Activated CD4-positive, alpha-beta T cell treated with anti-CD3 and anti-CD28 coated beads, Interleukin-2, amount 50 U/mL, for 4 hours (primary cell): Measurements from ENCODE around the gene CDH23.

Source experiments
- DNase-seq, 2 experiments: peaks; one replicate each; pipeline ENCODE4 v3.0.0-alpha.2; 2020

The CDH23 gene

DNA sequence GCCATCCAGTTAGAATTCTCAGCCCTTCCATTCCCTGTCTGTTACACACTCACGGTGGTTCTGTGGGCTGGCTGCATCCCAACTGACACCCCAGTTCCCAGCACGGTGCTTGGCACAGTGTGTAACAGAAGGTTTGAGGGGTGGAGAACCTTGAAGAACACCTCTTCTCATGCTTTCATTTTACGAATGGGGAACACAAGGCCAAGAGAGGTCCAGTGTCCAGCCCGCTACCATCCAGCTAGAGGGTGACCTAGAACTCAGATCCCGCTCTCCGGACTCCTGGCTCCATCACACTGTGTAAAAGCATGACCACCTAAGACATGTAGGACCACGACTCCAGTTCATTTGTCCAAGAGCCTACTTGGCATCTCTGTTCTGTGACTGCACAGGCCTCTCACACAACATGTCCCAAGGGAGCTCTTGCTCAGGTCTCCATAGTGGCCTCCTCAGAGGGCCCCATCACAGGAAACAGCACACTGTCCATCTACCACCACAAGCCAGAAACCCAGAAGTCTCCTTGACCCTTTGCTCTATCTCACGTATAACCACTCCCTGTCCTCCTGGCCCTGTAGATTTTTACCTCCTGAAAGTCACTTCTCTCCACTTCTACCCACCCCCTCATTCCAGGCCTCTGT lies 2.8 kb upstream of the CDH23 start:
- no peak for DNase-seq

DNA sequence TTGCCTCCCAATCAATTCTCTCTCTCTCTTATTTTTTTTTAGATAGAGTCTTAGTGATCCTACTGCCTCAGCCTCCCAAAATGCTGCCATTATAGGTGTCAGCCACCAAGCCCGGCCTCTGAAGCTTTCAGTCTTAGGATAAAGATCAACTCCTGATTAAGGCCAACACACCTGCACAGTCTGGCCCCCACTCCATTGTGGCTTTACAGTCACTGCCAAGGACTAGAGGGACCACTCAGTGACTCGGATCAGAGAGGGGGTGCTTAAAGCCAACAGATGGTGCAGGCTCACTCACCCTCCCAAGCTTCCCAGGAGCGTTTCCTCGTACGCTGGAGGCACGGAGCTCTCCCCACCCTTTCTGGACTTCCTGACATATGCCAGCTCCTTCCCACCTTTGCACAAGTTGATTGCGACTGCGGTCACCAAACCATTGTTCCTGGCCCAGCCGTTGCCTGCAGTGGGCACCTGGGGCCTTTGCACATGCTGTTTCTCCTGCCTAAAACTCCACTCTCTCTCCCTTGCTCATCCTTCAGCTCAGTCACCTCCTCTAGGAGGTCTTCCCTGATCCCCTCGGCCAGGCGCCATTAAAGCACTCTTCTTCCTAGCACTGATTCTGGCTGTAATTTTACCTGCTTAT lies 1.7 kb upstream of the CDH23 start:
- no peak for DNase-seq

DNA sequence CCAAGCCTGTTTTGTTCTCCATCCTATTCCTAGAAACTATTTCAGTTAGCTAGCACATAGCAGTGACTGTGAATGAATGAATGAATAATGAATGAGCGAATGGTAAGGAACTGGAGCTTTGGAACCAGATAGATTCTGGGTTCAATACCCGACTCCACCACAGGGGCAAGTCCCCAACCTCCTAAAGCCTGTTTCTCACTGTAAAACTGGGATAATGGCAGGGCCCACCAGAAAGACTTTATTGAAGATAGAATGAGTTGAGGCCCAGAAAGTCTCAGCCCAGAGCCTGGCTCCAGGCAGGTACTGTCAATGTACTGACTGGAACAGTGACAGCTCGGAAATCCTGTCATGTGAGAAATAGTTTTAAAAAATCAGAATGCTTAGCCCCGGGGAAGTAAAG lies 1.1 kb upstream of the CDH23 start:
- no peak for DNase-seq

DNA sequence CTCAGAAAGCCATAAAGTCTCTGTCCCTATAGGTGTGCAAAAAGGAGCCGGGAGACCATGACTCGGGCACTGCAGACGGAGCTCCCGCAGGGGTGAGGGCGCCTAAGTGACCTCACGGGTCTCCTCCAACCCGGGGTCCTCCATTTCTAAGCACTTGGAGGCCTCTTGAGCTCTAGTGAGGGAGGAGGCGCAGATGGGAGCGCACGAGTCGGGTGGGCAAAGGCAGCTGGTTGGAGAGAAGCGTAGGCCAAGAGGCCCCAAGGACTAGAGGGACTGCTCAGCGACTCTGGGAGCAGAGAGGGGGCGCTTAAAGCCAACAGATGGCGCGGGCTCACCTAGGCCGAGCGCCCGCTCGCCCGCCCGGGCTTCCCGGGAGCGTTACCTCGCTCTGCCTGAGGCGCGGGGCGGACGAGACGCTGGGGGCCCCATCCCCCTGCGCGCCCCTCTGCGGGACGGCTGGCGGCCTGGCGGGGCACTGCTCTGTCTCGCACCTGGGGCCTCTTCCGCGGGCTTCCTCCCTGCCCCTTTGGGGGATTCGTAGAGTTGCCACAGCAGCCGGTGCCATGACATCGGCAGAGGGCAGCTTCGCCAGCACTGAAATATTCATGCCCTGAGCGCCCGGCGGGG lies 523 bp upstream of the CDH23 start:
- no peak for DNase-seq

DNA sequence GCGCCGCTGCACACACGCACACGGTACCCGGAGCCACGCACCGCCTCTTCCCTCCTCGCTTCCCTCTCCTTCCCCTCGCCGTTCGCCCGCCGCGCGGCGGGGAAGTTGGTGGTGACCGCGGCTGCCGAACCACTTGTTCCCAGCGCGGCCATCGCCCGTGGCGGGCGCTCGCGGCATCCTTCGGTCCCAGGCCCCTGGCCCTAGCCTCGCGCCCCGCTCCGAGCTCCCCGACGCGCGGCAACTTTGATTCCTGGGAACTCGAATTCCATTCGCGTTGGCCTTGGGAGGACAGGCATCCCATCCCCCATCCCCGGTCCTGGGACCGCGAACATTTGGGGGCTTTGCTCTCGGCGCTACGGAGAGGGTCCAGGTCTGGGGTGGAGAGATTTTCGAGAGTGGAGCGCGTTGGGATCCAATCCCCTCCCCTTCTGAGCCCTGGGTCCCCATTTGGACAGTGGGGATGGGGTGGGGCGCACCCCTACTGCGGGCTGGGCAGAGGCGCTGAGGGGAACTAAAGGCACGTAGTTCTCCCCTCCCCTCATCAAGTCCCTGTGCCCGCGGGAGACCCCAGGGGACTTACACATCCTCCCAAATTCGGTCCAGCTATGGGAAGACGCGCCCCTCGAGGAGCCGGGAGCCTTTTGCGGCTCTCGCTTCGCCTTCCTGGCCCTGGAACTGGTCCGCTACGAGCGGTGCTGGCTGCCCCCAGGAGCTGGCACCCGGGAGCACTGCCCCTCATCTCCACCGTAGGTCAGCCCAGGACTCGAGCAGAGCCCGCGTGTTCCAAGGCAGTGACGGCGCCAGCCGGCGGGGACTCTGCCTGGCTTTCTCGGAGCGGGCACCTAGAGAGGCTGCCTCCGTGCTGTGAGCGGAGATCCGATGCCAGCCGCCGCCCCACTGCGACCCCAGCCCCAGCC lies 834 bp downstream of the CDH23 start:
- no peak for DNase-seq

DNA sequence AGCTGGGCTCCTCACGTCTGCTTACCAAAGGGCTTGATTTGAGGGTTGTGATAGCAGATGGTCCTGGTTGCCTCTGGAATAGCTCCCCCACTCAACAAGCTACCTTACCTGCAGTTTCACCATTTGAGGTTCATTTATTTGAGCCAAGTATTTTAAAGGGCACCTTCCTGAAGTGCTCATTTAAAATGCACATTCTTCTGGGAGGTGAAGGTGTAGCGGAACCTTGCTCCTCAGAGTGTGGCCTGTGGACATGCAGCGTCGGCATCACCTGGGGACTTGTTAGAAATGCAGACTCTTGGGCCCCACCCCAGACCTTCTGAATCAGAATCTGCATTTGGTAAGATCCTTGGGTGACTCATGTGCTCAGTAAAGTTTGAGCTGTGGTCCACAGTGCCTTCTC lies 2.3 kb downstream of the CDH23 start:
- no peak for DNase-seq

DNA sequence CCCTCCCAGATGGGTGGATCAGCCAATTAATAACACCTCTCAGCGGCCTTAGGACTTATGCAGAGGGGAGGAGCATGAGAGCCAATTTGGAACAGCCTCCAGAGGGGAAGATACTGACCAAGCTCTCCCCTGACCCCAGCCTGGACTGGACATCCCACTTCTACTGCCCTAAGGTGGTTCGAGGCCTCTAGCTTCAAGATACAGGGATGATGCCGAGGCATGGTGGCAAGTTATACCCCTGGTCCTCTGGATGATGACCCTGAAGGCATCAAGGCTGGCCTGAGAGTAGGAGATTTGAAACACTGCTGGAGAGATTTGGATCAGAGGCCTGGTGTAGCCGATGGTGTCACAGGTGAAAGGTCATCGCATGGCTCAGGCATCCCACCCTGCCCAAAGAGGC lies 3.2 kb downstream of the CDH23 start:
- no peak for DNase-seq

DNA sequence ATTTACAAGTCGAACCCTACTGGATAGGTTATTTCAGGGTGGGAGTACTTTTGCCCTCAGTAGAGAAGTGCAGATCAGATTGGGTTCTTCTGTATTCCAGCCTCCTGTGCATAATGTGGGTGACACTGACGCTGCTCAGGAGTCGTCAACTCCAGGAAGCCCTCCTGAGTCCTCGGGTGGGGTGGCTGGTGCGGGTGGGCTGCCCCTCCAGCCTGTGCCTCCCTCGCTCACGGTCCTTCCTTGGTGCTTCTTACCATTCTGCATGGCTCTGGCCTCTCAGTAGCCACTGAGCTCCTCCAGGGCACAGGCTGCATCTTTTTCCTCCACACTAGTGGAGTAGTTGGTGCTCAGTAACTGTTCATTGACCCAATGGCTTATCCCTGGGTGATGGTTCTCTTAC lies 4.3 kb downstream of the CDH23 start:
- no peak for DNase-seq

DNA sequence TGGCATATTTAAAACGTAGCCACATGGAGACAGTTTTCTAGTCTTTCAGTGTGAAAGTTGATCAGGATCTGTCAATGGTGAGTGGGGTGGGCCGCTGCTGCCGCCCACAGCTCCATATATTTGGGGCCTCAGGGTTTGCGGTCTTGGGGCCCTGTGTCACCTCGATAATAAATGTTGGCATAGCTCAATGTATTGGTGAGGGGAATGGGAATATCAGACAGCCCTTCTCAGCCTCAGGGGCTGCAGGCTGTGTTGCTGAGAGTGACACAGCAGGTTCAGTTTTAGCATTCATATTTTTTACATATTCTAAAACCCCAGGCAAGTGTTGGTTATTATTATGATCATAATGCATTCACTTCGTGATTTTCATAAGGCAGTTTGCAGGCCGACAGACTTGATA lies 5.3 kb downstream of the CDH23 start:
- DNase-seq = no peak

DNA sequence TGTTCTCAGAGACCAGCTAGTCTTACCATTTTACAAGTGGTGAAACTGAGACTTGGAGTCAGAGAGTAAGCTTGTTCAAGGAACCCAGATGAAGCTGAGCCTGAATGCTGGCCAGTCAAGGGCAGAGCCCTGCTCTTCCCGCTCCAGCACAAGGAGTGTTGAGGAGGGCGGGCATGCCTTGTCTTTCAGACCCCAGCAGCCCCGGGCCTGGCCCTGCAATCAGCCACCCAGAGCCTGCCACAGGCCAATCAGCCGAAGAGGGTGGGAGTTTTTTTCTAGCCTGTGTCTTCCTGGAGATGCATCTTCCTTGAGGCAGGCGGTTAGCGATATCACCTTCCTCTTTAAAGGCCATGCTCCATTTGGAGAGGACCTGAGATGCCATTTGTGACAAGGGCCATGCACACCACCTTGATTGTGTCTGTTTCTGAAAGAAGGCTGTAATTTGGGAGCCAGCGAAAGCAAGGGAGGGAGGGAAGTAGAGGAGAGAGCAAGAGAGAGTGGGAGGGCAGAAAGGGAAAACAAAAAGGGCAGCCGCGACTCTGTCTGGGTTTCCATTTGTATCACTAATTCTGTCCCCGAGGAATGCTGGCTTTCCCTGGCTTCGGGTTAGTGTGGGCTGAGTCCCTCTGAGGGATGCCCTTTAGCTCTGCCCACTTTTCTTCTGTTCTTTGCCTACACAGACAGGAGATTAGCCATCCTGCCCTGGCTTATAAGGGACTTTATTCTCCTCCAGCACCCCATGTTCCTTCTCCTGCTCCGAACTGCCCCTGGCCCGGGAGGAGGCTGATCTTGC lies 8.0 kb downstream of the CDH23 start:
- no peak for DNase-seq

DNA sequence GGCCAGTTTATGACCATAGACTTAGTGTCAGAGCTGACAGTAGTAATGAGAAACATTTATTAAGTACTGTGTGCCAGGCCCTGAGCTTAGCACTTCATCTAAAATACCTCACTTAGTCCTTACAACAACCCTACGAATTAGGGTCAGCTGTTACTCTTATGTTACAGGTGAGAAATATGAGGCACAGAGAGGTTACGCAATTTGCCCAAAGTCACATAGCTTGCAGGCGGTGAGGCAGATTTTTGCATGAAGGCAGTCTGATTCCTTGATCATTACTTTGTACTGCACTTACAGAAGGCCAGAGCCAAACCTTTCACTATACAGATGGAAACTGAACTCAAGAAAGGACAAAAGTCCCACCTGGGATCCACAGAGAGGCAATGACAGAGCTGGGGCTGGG lies 10.2 kb downstream of the CDH23 start:
- DNase-seq = no peak

DNA sequence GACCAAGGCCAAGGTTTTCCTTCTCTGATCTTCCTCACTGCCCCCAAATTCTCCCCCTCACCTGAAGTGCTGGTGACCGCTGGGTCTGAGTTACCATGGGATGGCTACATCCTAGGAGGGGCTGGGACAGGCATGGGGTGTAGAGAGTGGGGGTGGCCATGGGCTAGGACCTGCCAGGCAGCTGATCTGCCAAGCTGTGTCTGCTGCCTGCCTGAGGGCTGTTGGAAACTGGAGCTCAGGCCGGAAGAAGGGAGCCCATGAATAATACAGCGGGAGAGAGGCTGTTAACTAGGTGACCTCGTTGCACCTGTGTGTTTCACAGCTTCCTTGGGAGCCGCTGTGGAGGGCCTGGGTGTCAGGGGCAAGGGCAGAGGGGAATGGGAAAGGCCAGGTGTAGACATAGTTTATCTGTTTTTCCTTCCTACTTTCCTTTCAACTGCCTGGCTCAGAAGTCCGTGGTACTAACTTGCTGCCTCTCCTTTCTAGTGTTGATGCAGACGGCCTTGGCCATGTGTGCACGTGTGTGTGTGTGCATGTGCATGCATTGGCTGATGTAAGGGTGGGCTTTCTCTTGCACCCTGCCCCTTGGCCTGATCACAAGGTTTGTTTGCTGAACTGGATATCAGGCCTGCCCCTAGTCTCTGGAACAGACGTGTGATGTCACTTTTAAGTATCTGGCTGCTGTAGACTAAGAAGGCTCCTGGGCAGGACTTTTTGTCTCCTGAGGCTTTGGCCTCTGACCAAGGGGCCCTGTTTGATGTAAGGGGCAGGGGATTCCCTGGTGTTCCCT lies 11.9 kb downstream of the CDH23 start:
- DNase-seq = no peak

DNA sequence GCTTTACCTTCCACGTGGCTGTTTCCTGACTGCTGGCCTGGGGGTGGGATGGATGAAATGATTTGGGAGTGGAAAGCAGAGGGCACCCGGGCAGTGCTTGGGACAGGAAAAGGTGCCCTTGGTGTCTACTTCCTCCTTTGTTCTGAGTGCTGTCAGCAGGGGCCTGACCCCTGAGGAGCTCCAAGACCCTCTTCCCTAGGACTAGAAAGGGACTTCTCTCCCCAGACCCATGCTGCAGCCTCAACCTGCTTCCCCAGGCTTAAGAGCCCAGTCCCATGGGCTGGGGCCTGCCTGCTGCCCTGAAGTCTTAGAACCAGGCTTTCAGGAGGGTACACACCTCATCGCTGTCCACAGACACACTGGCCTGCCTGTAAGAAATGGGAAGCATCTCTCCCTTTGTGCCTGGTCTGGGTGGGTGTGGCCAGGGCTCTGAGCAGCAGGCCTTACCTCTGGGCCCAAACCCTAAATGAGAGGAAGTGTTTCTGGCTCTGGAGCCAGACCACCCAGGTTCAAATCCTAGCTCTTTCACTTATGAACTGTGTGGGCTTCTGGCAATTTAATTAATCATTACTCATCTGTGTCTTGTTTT lies 12.9 kb downstream of the CDH23 start:
- DNase-seq = no peak

DNA sequence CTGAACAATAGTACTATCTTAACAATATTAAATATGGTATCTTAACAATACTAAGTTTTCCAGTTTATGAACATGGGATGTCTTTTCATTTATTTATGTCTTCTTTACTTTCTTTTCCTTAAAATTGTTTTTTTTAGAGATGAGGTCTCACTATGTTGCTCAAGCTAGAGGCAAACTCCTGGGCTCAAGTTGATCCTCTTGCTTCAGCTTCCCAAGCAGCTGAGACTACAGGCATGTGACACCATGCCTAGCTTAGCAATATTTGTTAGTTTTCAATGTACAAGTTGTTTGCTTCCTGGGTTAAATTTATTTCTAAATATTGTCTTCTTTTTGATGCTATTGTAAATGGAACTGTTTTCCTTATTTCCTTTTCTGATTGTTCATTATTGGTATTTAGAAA lies 16.9 kb downstream of the CDH23 start:
- no peak for DNase-seq

DNA sequence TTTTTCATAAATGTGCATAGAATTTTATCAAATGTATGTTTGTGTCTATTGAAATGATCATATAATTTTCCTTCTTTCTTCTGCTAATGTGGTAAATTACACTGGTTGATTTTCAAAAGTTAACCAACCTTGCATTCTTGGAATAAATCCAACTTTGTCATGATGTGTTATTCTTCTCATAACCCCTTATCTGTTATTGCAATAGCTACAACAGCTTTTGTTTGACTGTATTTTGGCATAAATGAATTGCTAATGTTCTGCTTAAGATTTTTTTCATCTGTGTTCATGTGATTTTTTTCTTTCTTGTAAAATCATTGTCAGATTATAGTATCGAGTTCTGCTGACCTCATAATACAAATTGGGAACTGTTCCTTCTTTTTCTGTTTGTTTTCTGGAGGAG lies 17.6 kb downstream of the CDH23 start:
- no peak for DNase-seq

DNA sequence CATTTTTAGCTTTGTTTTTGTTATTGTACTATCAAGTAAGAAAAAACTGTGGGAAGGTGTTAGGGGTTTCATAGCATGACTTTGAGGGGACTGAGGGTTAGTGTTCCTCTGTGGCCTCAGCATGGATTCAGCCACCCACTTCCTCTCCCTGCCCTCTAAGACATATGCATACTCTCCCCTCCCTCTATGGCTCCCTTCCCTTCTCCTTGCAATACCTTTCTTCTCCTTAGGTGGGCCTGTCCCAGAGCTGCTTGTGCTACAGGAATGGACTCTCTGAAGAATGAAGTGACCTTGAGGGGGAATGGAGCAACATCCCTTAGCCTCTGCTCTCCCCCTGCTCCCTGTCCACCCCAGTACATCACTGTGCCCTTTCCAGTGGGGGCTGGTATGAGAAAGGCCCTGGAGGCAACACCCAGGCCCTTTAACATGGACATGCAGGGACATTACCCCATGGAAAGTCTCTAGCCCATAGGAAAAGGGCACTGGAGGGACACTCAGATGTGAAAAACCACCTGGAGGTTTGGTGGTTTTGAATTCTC lies 22.4 kb downstream of the CDH23 start:
- no peak for DNase-seq

DNA sequence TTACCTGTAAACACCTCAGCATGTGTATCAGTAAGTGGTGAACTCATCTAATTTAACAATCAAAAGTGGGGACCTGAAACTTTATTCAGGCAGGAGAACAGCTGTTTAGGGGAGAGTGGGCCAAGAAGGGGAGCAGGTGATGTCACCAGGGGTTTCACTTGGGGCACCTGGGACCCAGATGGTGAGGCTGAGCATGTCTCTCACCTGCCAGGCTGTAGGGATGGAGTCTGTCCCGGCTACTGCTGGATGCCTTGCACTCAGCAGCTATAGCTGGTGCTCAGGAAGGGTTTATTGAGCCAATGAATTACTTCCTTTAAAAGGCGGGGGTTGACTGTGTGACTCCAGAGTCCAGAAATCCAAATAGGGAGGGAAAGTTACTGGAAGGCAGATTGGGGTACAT lies 23.0 kb downstream of the CDH23 start:
- no peak for DNase-seq

DNA sequence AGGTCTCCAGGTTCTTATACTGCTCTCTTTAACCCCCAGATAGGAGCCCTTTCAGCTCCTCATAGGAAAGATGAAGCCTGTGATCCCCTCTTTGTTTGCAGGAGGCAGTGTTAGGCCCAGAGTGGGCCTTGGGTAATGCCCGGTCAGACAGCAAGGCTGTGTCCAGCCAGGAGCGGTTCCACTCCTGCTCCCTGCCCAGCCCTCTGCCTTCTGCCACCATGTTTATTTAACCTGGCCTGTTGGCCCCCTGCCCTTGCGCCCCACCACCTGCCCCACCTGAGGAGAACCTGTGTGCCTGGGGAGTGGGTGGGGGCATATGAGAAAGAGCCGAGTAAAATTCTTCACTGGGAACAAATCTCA lies 24.3 kb downstream of the CDH23 start:
- no peak for DNase-seq

DNA sequence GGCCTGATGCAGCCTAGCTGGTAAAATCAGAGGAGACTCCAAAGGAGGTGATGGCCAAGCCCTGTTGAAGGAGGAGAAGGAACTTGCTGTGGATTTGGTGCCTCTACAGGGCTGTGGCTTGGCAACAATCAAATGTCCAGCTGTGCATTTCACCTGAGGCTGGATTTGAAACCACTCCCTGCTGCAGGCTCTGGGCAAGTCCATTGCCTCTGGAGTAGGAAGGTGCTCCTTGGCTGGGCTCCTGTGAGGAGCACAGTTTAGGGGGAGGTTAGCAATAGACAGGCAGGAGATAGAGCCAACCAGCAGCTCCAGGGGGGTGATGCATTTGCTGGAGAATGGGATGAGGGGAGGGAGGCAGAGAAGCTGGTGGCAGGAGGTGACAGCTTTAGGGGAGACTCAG lies 26.5 kb downstream of the CDH23 start:
- no peak for DNase-seq

DNA sequence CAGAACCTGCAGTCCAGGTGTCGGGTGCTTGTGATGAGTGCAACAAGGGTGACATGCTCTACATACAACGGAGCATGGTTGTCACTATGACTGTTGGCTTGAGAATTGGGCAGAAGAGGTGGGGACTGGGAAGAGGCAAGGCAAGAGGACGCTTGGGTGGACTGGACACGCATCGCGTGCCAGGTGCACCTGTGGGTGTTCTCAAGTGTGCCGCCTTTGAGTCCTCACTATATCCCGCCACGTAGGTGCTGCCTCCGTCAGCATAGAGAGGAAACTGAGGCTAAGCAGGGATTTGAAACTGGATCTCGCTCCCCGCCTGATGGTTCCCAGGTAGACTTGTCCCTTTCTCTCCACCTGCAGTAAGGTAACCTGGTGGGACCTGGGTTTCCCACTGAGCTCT lies 27.2 kb downstream of the CDH23 start:
- no peak for DNase-seq

DNA sequence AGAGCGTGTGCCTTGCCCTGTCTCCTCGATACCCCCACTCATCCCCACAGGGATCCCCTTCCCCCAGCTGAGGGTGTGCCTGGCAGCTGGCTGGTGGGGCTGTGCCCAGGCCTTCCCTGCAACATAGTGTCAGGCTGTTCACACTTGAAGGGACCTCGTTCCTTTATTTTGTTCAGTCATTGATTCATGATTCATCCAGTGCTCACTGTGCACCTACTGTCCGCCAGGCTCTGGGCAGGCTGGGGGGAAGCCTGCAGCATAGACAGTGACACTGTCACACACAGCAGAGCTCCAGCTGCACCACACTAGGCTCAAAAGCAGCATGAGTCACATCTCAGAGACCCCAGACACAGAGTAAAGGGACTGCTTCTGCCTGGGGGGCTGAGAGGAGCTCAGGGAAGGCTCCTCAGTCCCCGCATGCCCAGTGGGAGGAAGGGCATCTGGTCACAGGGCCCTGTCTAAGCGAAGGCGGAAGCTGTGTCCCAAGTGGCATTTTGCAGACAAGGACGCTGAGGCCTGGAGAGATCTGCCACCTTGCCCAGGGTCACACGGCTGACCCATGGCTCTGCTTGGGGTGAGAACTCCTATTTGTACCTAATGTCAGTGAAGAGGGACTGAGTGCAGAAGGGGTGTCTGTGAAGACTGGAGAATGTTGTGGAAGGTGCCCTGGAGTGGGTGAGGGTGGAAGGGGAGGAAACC lies 27.9 kb downstream of the CDH23 start:
- DNase-seq = no peak
